H1 (cell line): ENCODE measurements around the gene ARID1B. TPM values are rescaled to one million over a fixed set of nuclear protein-coding genes. Genes with fewer than 3 reads are reported as not detected.

Experiments used
- CTCF ChIA-PET: fragments of 300-600 bp; sonication (Branson Sonifier 250); formaldehyde crosslinking; loops from one replicate; lab custom pipeline; 2021; ENCODE audit not compliant: partially characterized antibody; lab: Charles Lee
- POLR2A ChIA-PET: fragments of 300-600 bp; sonication (Branson Sonifier 250); formaldehyde crosslinking; loops from one replicate; lab custom pipeline; 2021; ENCODE audit warnings: inconsistent platforms; ENCODE audit not compliant: partially characterized antibody; lab: Charles Lee
- DNase-seq, 2 experiments: peaks; one replicate each; pipeline versions ENCODE4 v3.0.0 to v3.0.0-alpha.2; 2010 to 2022; ENCODE audit warnings: low spot score in 2 of 2, low read depth in 1 of 2, mixed read lengths in 1 of 2
- FAIRE-seq: peaks from 2 replicates; lab custom pipeline; 2011; peaks lifted over from hg19 to GRCh38; lab: Jason Lieb, UNC
- H2AFZ ChIP-seq: 2 replicates; pipeline ENCODE4 v1.8.1; 2012; ENCODE audit warnings: low read length, inconsistent platforms
- H2AK5ac ChIP-seq: 2 replicates; pipeline ENCODE4 v1.6.1; 2013; ENCODE audit warnings: low read depth, low read length
- H2BK120ac ChIP-seq: replicated peaks from 2 replicates; pipeline ENCODE3; 2013; ENCODE audit warnings: low read depth, low read length, inconsistent platforms
- H2BK12ac ChIP-seq: 2 replicates; pipeline ENCODE4 v1.6.1; 2013; ENCODE audit warnings: low read depth, low read length
- H2BK15ac ChIP-seq: 2 replicates; pipeline ENCODE4 v1.6.1; 2013; ENCODE audit warnings: low read length
- H2BK20ac ChIP-seq: 2 replicates; pipeline ENCODE4 v1.6.1; 2013; ENCODE audit warnings: low read length
- H2BK5ac ChIP-seq: 2 replicates; pipeline ENCODE4 v1.6.1; 2013; ENCODE audit warnings: low read depth, low read length
- H3K14ac ChIP-seq: 2 replicates; pipeline ENCODE4 v1.6.1; 2013; ENCODE audit warnings: inconsistent platforms; ENCODE audit not compliant: insufficient read length
- H3K18ac ChIP-seq: 2 replicates; pipeline ENCODE4 v1.6.1; 2013; ENCODE audit warnings: low read length; ENCODE audit errors: extremely low read depth
- H3K23ac ChIP-seq: 2 replicates; pipeline ENCODE4 v1.6.1; 2013; ENCODE audit warnings: inconsistent platforms; ENCODE audit not compliant: insufficient read length
- H3K23me2 ChIP-seq: 2 replicates; pipeline ENCODE4 v1.6.1; 2013; ENCODE audit warnings: low read depth, low read length
- H3K27ac ChIP-seq: 2 replicates; pipeline ENCODE4 v1.6.1; 2011; ENCODE audit warnings: low read depth, low read length, inconsistent platforms
- H3K27me3 ChIP-seq, 4 experiments: replicated peaks in 1 of 4; 1 replicate in 1 of 4; 2 replicates in 3 of 4; pipeline versions ENCODE4 v1.6.1 to v1.8.1; 2011 to 2013; ENCODE audit warnings: low read length in 3 of 4, mild to moderate bottlenecking in 3 of 4, inconsistent platforms in 2 of 4, mixed read lengths in 2 of 4, moderate library complexity in 1 of 4; ENCODE audit not compliant: control insufficient read depth in 3 of 4, insufficient read depth in 3 of 4; ENCODE audit errors: extremely low read depth in 1 of 4
- H3K36me3 ChIP-seq, 4 experiments: 2 replicates each; pipeline versions ENCODE4 v1.6.1 to v1.8.1; 2011 to 2013; ENCODE audit warnings: mild to moderate bottlenecking in 4 of 4, low read length in 3 of 4, moderate library complexity in 2 of 4, control low read depth in 1 of 4, inconsistent platforms in 1 of 4; ENCODE audit not compliant: insufficient read depth in 4 of 4, control insufficient read depth in 2 of 4
- H3K4ac ChIP-seq: replicated peaks from 2 replicates; pipeline ENCODE3; 2013; ENCODE audit warnings: low read length, low read depth, mixed read lengths, inconsistent platforms; ENCODE audit not compliant: insufficient read length
- H3K4me1 ChIP-seq, 4 experiments: replicated peaks in 1 of 4; 1 replicate in 1 of 4; 2 replicates in 3 of 4; pipeline versions ENCODE4 v1.6.1 to v1.8.1; 2011 to 2013; ENCODE audit warnings: low read length in 3 of 4, inconsistent platforms in 2 of 4, mixed read lengths in 1 of 4; ENCODE audit not compliant: insufficient read depth in 4 of 4, control insufficient read depth in 3 of 4
- H3K4me2 ChIP-seq, 2 experiments: 2 replicates each; pipeline versions ENCODE4 v1.6.1 to v1.8.1; 2011 to 2013; ENCODE audit warnings: low read depth in 2 of 2, low read length in 2 of 2, control low read depth in 1 of 2, inconsistent platforms in 1 of 2, mild to moderate bottlenecking in 1 of 2; ENCODE audit not compliant: insufficient read depth in 1 of 2
- H3K4me3 ChIP-seq, 4 experiments: fragments of 200-600, 300-600 bp in 1 of 4; sonication (generic), shearing (Covaris generic), sonication (Bioruptor Twin) in 1 of 4; 2 replicates each; pipeline versions ENCODE4 v1.5.1 to v1.8.1; 2011 to 2016; ENCODE audit warnings: low read length in 4 of 4, low read depth in 3 of 4, control low read depth in 2 of 4, inconsistent platforms in 2 of 4, mild to moderate bottlenecking in 2 of 4, mixed read lengths in 1 of 4, moderate library complexity in 1 of 4; ENCODE audit not compliant: insufficient read depth in 2 of 4; ENCODE audit errors: extremely low read depth in 1 of 4
- H3K56ac ChIP-seq: replicated peaks from 2 replicates; pipeline ENCODE3; 2013; ENCODE audit warnings: low read depth, mild to moderate bottlenecking, mixed read lengths, low read length, inconsistent platforms; ENCODE audit not compliant: insufficient read length
- H3K79me1 ChIP-seq: 2 replicates; pipeline ENCODE4 v1.6.1; 2013; ENCODE audit warnings: low read depth, low read length, control low read depth
- H3K79me2 ChIP-seq, 2 experiments: 2 replicates each; pipeline versions ENCODE4 v1.6.1 to v1.8.1; 2012 to 2013; ENCODE audit warnings: low read length in 2 of 2, mild to moderate bottlenecking in 2 of 2, inconsistent platforms in 1 of 2; ENCODE audit not compliant: insufficient read depth in 2 of 2, control insufficient read depth in 1 of 2
- H3K9ac ChIP-seq, 4 experiments: replicated peaks in 1 of 4; 1 replicate in 1 of 4; 2 replicates in 3 of 4; pipeline versions ENCODE4 v1.6.1 to v1.8.1; 2011 to 2013; ENCODE audit warnings: low read depth in 3 of 4, low read length in 3 of 4, control low read depth in 2 of 4, mild to moderate bottlenecking in 2 of 4, moderate library complexity in 2 of 4, inconsistent platforms in 1 of 4; ENCODE audit errors: extremely low read depth in 1 of 4
- H3K9me3 ChIP-seq, 2 experiments: 2 replicates each; pipeline versions ENCODE4 v1.6.1 to v1.8.1; 2012 to 2013; ENCODE audit warnings: mild to moderate bottlenecking in 2 of 2, moderate library complexity in 2 of 2, control low read depth in 1 of 2, inconsistent platforms in 1 of 2, low read depth in 1 of 2, low read length in 1 of 2, mixed read lengths in 1 of 2; ENCODE audit not compliant: insufficient read depth in 2 of 2
- H4K20me1 ChIP-seq, 2 experiments: replicated peaks in 1 of 2; 2 replicates each; pipeline versions ENCODE3 to v1.8.1; 2011 to 2013; ENCODE audit warnings: inconsistent platforms in 2 of 2, low read length in 2 of 2, mild to moderate bottlenecking in 1 of 2; ENCODE audit not compliant: insufficient read depth in 2 of 2, control insufficient read depth in 1 of 2
- H4K5ac ChIP-seq: 2 replicates; pipeline ENCODE4 v1.6.1; 2013; ENCODE audit warnings: low read length, low read depth, mixed read lengths, inconsistent platforms; ENCODE audit not compliant: insufficient read length
- H4K8ac ChIP-seq: 2 replicates; pipeline ENCODE4 v1.8.0; 2013; ENCODE audit warnings: mild to moderate bottlenecking, moderate library complexity, low read length, inconsistent platforms; ENCODE audit not compliant: insufficient read depth; ENCODE audit errors: extremely low read depth
- H4K91ac ChIP-seq: replicated peaks from 2 replicates; pipeline ENCODE3; 2013; ENCODE audit warnings: low read length, mixed read lengths, inconsistent platforms; ENCODE audit not compliant: insufficient read length
- BCL11A ChIP-seq, 2 experiments: IDR thresholded peaks; one replicate each; pipeline ENCODE4 v1.6.1; 2011; ENCODE audit warnings: low read depth in 2 of 2, low read length in 2 of 2, mild to moderate bottlenecking in 2 of 2
- CHD2 ChIP-seq: IDR thresholded peaks from 2 replicates; pipeline ENCODE4 v1.6.1; 2012; ENCODE audit warnings: low read length, improper control_type of control experiment
- EZH2 ChIP-seq: fragments of 200-600 bp; sonication (generic); IDR thresholded peaks from 2 replicates; pipeline ENCODE4 v1.7.1; 2012; ENCODE audit warnings: low read depth, mild to moderate bottlenecking, moderate library complexity, low read length, inconsistent platforms; ENCODE audit not compliant: severe bottlenecking
- NRF1 ChIP-seq: IDR thresholded peaks from 2 replicates; pipeline ENCODE4 v1.6.1; 2011; ENCODE audit warnings: mild to moderate bottlenecking, low read depth, low read length, improper control_type of control experiment
- POLR2AphosphoS5 ChIP-seq: IDR thresholded peaks from 2 replicates; pipeline ENCODE4 v1.6.1; 2011; ENCODE audit warnings: low read depth, low read length
- SP4 ChIP-seq: IDR thresholded peaks from 2 replicates; pipeline ENCODE4 v1.6.1; 2012; ENCODE audit warnings: low read length, inconsistent platforms
- SRF ChIP-seq: IDR thresholded peaks from 2 replicates; pipeline ENCODE4 v1.6.1; 2011; ENCODE audit warnings: mild to moderate bottlenecking, low read depth, low read length, moderate library complexity
- WGBS, 2 experiments: shearing (Covaris generic) in 1 of 2; methylation state at CpG; one replicate each; pipeline versions ENCODE4 v1.1.6 to v1.1.7; 2013 to 2015; ENCODE audit warnings: low lambda C conversion rate in 2 of 2, mixed read lengths in 2 of 2, inconsistent platforms in 1 of 2, low coverage in 1 of 2, missing lambda C conversion rate in 1 of 2; ENCODE audit not compliant: insufficient replicate concordance in 2 of 2, insufficient coverage in 1 of 2, insufficient read length in 1 of 2; ENCODE audit errors: extremely low coverage in 1 of 2, missing lambda C conversion rate in 1 of 2; 5-methylcytosine and 5-hydroxymethylcytosine counted together
- polyA plus RNA-seq, 7 experiments: library from polyadenylated mRNA; depleted of rRNA in 3 of 7; stranded (reverse) in 5 of 7; unstranded in 2 of 7; fragments of >200 nt in 5 of 7; fragments of 200-250 nt in 2 of 7; gene quantifications; 1 replicate in 5 of 7; 2 replicates in 1 of 7; 4 replicates in 1 of 7; pipeline versions ENCODE4 v1.2.1 to v1.2.3, GENCODE V29; 2011 to 2013; ENCODE audit warnings: missing spikeins in 2 of 7, mixed read lengths in 2 of 7
- total RNA-seq: library from RNA; stranded (reverse); fragmentation: NEBNext Ultra II Directional; extraction: Animal tissue kit (Norgen Biotek cat#: 25700); gene quantifications from 2 replicates; pipeline ENCODE4 v1.2.1, GENCODE V29; 2021

Gene ARID1B
- total and polyA plus RNA-seq, 2 of the 8 experiments (the other 6 are each of a cell fraction or from before 2014, with no cell fraction given): 24.3 to 70.3 TPM

DNA sequence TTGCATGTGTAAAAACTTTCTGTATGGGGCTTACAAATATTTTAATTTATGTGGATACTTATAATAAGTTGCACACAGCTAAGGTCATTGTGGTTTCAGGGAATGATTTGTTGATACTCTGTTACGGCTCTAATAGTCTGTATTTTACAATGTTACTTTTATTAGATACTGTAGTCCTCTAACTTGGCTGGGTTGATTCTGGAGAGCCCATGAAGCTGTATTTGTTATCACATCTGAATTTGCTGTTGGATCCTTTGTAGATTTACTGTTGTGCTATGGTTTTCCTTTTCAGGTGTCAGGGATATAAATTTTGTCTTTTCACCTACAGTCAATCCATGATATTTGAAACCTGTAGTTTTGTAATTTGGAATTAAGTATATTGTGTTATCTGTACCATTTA is 161.0 kb downstream of the ARID1B start:
- H3K79me2 ChIP-seq: peaks cover 0 to 95% of the 10 kb centered on the region in 2 experiments; a peak in 3 of 4 replicates
- no peaks in the 10 kb centered on the region; the same call in 1 of the 2 replicates for H3K23me2 ChIP-seq
- H3K4ac ChIP-seq: no peak overlapping the region
- no peak overlapping the region for H3K27ac ChIP-seq
- FAIRE-seq: no peak
- H2BK120ac ChIP-seq: no peak overlapping the region
- H2AK5ac ChIP-seq: no peak overlapping the region
- H3K23ac ChIP-seq: no peak overlapping the region
- no peak overlapping the region for H4K91ac ChIP-seq
- no peak overlapping the region for H3K14ac ChIP-seq
- H2BK5ac ChIP-seq: no peak overlapping the region
- H3K27me3 ChIP-seq: no peaks in the 10 kb centered on the region
- H2BK15ac ChIP-seq: no peak overlapping the region
- no peak overlapping the region for H2BK12ac ChIP-seq
- no peak for DNase-seq
- H3K56ac ChIP-seq: no peak overlapping the region
- CTCF ChIA-PET: interaction anchor here (0.6 to 1.6 kb wide), 2 partner anchors 26 to 579 kb away, joined by 3 to 5 read pairs; no protein-coding TSS in a partner anchor
- H2BK20ac ChIP-seq: no peak overlapping the region
- H3K9ac ChIP-seq: no peak overlapping the region
- WGBS, 2 experiments: 90% methylated on average over 1 of the region's 1 CpG; no CpG with 5 or more reads in 1 of the 2 experiments
- peaks cover 5% of the 10 kb centered on the region for H3K79me1 ChIP-seq
- POLR2A ChIA-PET: interaction anchor here (1.0 kb wide), 1 partner anchor 159 kb away, joined by 3 read pairs; no protein-coding TSS in a partner anchor
- no peak overlapping the region for H4K5ac ChIP-seq
- no peaks in the 10 kb centered on the region for H3K9me3 ChIP-seq
- H2AFZ ChIP-seq: no peak overlapping the region
- peaks cover 0 to 2% of the 10 kb centered on the region in 2 experiments for H4K20me1 ChIP-seq
- no peak overlapping the region for H3K4me2 ChIP-seq
- no peak overlapping the region for H3K4me3 ChIP-seq
- H3K4me1 ChIP-seq: peaks cover under 1 to 11% (median 7%) of the 10 kb centered on the region in 4 experiments; a peak in 4 of 7 replicates
- no peak overlapping the region for H4K8ac ChIP-seq
- peaks cover 0 to 3% (median 0%) of the 10 kb centered on the region in 4 experiments; a peak in 2 of 8 replicates for H3K36me3 ChIP-seq
- H3K18ac ChIP-seq: no peak overlapping the region
- TF ChIP-seq POLR2AphosphoS5: no peak
- TF ChIP-seq BCL11A (IDR thresholded peaks at IDR 0.05; ENCODE audit: low read depth in 2 of 2, low read length in 2 of 2): no peak
- TF ChIP-seq SP4: no peak
- no peak for TF ChIP-seq NRF1
- TF ChIP-seq SRF: no peak
- TF ChIP-seq CHD2: no peak
- TF ChIP-seq EZH2: no peak
